PFSK-1 (cell line): ENCODE results near the gene COL18A1.

ENCODE experiments used
- FOXP2 ChIP-seq: optimal IDR thresholded peaks from 2 replicates; pipeline ENCODE3; 2011; ENCODE audit warnings: borderline replicate concordance, control low read depth, inconsistent platforms; ENCODE audit not compliant: insufficient read depth; ENCODE audit errors: extremely low read length, extremely low read depth
- POLR2AphosphoS5 ChIP-seq: IDR thresholded peaks from 2 replicates; pipeline ENCODE4 v1.6.1; 2012; ENCODE audit warnings: low read depth, mild to moderate bottlenecking, control low read depth, low read length, moderate library complexity
- REST ChIP-seq, 2 experiments: IDR thresholded peaks; 2 replicates each; pipeline versions ENCODE4 v1.6.1 to v1.8.0; 2011 to 2012; ENCODE audit warnings: low read depth in 2 of 2, low read length in 2 of 2, control low read depth in 1 of 2, inconsistent platforms in 1 of 2, mild to moderate bottlenecking in 1 of 2, moderate library complexity in 1 of 2; ENCODE audit not compliant: insufficient read depth in 1 of 2
- SIN3A ChIP-seq: IDR thresholded peaks from 2 replicates; pipeline ENCODE4 v1.6.1; 2012; ENCODE audit warnings: mild to moderate bottlenecking, low read length, moderate library complexity, borderline replicate concordance; ENCODE audit not compliant: insufficient read depth
- TAF1 ChIP-seq: IDR thresholded peaks from 2 replicates; pipeline ENCODE4 v1.6.1; 2012; ENCODE audit warnings: low read length, control low read depth, borderline replicate concordance; ENCODE audit not compliant: insufficient read depth

The COL18A1 gene

GRCh38 chr21:45539046-45539795 is 134.3 kb downstream of the COL18A1 start:
- TF ChIP-seq SIN3A (no peak), POLR2AphosphoS5 (no peak), TAF1 (no peak), FOXP2 (no peak), REST (IDR thresholded peaks at IDR 0.05; ENCODE audit: insufficient read depth in 1 of 2, low read depth in 2 of 2, low read length in 2 of 2) (no peak)

GRCh38 chr21:45539796-45540600 is 135.0 kb downstream of the COL18A1 start:
- TF ChIP-seq POLR2AphosphoS5 (no peak), TAF1 (no peak), REST (IDR thresholded peaks at IDR 0.05; ENCODE audit: insufficient read depth in 1 of 2, low read depth in 2 of 2, low read length in 2 of 2) (no peak), SIN3A (no peak), FOXP2 (no peak)

GRCh38 chr21:45540601-45540970 is 135.6 kb downstream of the COL18A1 start:
- TF ChIP-seq SIN3A (no peak), POLR2AphosphoS5 (no peak), REST (IDR thresholded peaks at IDR 0.05; ENCODE audit: insufficient read depth in 1 of 2, low read depth in 2 of 2, low read length in 2 of 2) (no peak), FOXP2 (no peak), TAF1 (no peak)

- no peak for TF ChIP-seq TAF1
- no peak for TF ChIP-seq REST (IDR thresholded peaks at IDR 0.05; ENCODE audit: insufficient read depth in 1 of 2, low read depth in 2 of 2, low read length in 2 of 2)
- no peak; the same call in 1 of the 2 replicates for TF ChIP-seq SIN3A
- TF ChIP-seq POLR2AphosphoS5 = no peak
- no peak for TF ChIP-seq FOXP2
Observed at GRCh38 chr21:45541221-45542039, 136.5 kb downstream of the COL18A1 start.
